Smooth muscle cell (in vitro differentiated cells): ENCODE data around the gene LYPD8. TPM values are rescaled to one million over a fixed set of nuclear protein-coding genes. Genes with fewer than 3 reads are reported as not detected.

ENCODE experiments used
- DNase-seq: peaks from one replicate; lab custom pipeline; 2025; ENCODE audit not compliant: unreplicated experiment; lab: John Stamatoyannopoulos, UW
- H2AFZ ChIP-seq: fragments of 200-600 bp; sonication (generic); 2 replicates; pipeline ENCODE4 v1.6.0; 2016; ENCODE audit warnings: antibody characterized with exemption, low read depth, mild to moderate bottlenecking
- H3F3A ChIP-seq: fragments of 200-600 bp; sonication (generic); 2 replicates; pipeline ENCODE4 v1.6.0; 2017; ENCODE audit warnings: antibody characterized with exemption, low read depth
- H3K27ac ChIP-seq: fragments of 200-600 bp; sonication (generic); 2 replicates; pipeline ENCODE4 v1.5.1; 2016; ENCODE audit warnings: low read depth, mild to moderate bottlenecking
- H3K27me3 ChIP-seq: fragments of 200-600 bp; sonication (generic); 2 replicates; pipeline ENCODE4 v1.6.1; 2016; ENCODE audit warnings: low read depth, mild to moderate bottlenecking
- H3K36me3 ChIP-seq: fragments of 200-600 bp; sonication (generic); 2 replicates; pipeline ENCODE4 v1.5.1; 2016; ENCODE audit warnings: low read depth
- H3K4me1 ChIP-seq: fragments of 200-600 bp; sonication (generic); 2 replicates; pipeline ENCODE4 v1.5.1; 2016; ENCODE audit warnings: low read depth
- H3K4me2 ChIP-seq: fragments of 200-600 bp; sonication (generic); 2 replicates; pipeline ENCODE4 v1.6.0; 2016; ENCODE audit warnings: mild to moderate bottlenecking
- H3K4me3 ChIP-seq: fragments of 200-600 bp; sonication (generic); 2 replicates; pipeline ENCODE4 v1.5.1; 2016; ENCODE audit warnings: mild to moderate bottlenecking
- H3K79me2 ChIP-seq: fragments of 200-600 bp; sonication (generic); 2 replicates; pipeline ENCODE4 v1.6.0; 2016; ENCODE audit warnings: low read depth, mild to moderate bottlenecking
- H3K9ac ChIP-seq: fragments of 200-600 bp; sonication (generic); 2 replicates; pipeline ENCODE4 v1.6.0; 2016; ENCODE audit warnings: low read depth
- H3K9me3 ChIP-seq: fragments of 200-600 bp; sonication (generic); replicated peaks from 2 replicates; pipeline ENCODE4 v1.5.1; 2016; ENCODE audit warnings: low read depth
- H4K20me1 ChIP-seq: fragments of 200-600 bp; sonication (generic); 2 replicates; pipeline ENCODE4 v1.6.0; 2016; ENCODE audit warnings: low read depth
- CTCF ChIP-seq: fragments of 200-600 bp; sonication (generic); IDR thresholded peaks from 2 replicates; pipeline ENCODE4 v1.5.1; 2017; ENCODE audit warnings: borderline replicate concordance, mild to moderate bottlenecking, antibody characterized with exemption; ENCODE audit not compliant: insufficient read depth, poor library complexity, severe bottlenecking
- WGBS: methylation state at CpG from one replicate; pipeline ENCODE4 v1.1.7; 2016; ENCODE audit warnings: low lambda C conversion rate; 5-methylcytosine and 5-hydroxymethylcytosine counted together
- polyA plus RNA-seq: library from polyadenylated mRNA; unstranded; fragments of >200 nt; fragmentation: Nextera tagmentation; extraction: Ambion mirVana; gene quantifications from 2 replicates; pipeline ENCODE4 v1.2.1, GENCODE V29; 2016
- total RNA-seq: library from RNA; depleted of rRNA; stranded (reverse); fragments of >200 nt; gene quantifications from 2 replicates; pipeline ENCODE4 v1.2.3, GENCODE V29; 2014

The LYPD8 gene
- total and polyA plus RNA-seq, 2 experiments from 2014 or later, result not detected

GRCh38 chr1:248756636-248757035, 1.1 kb upstream of the LYPD8 start:
- no peaks in the 10 kb centered on the region for H3K4me1 ChIP-seq
- no peaks in the 10 kb centered on the region for H3K36me3 ChIP-seq
- H3K27me3 ChIP-seq, result no peaks in the 10 kb centered on the region
- no peak overlapping the region for H3K4me2 ChIP-seq
- no peak for DNase-seq
- H3K79me2 ChIP-seq, result no peaks in the 10 kb centered on the region
- no peaks in the 10 kb centered on the region for H3F3A ChIP-seq
- no peak overlapping the region for H2AFZ ChIP-seq
- no peak overlapping the region for H3K9ac ChIP-seq
- WGBS, result 64% methylated on average over 5 of the region's 5 CpGs
- H3K9me3 ChIP-seq, result peaks cover 7% of the 10 kb centered on the region
- H3K27ac ChIP-seq, result no peak overlapping the region
- H3K4me3 ChIP-seq, result no peak overlapping the region
- H4K20me1 ChIP-seq, result no peaks in the 10 kb centered on the region
- no peak for TF ChIP-seq CTCF

- Histone ChIP-seq H4K20me1 (no peaks in the 10 kb centered on the region), H3K9ac (no peak overlapping the region), H3K27me3 (no peaks in the 10 kb centered on the region), H3K79me2 (no peaks in the 10 kb centered on the region), H3F3A (no peaks in the 10 kb centered on the region), H3K4me1 (no peaks in the 10 kb centered on the region), H3K4me2 (no peak overlapping the region), H3K9me3 (peaks cover 4% of the 10 kb centered on the region), H3K4me3 (no peak overlapping the region), H2AFZ (no peak overlapping the region), H3K27ac (no peak overlapping the region), H3K36me3 (no peaks in the 10 kb centered on the region)
- WGBS, result 78% methylated on average over 4 of the region's 4 CpGs
- TF ChIP-seq CTCF, result no peak
- DNase-seq, result no peak
Measured at GRCh38 chr1:248756151-248756550, 592 bp upstream of the LYPD8 start.

GRCh38 chr1:248753708-248754280, 1.8 kb downstream of the LYPD8 start:
- Histone ChIP-seq H3K4me2 (no peak overlapping the region), H3K9ac (no peak overlapping the region), H2AFZ (no peak overlapping the region), H3K4me3 (no peak overlapping the region), H3K27ac (no peak overlapping the region), H3K4me1 (no peaks in the 10 kb centered on the region), H3K9me3 (no peaks in the 10 kb centered on the region), H3K79me2 (no peaks in the 10 kb centered on the region), H4K20me1 (no peaks in the 10 kb centered on the region), H3K36me3 (no peaks in the 10 kb centered on the region), H3K27me3 (no peaks in the 10 kb centered on the region), H3F3A (no peaks in the 10 kb centered on the region)
- DNase-seq, result no peak
- WGBS, result 100% methylated on average over 2 of the region's 2 CpGs
- TF ChIP-seq CTCF, result no peak

GRCh38 chr1:248753029-248753594, 2.4 kb downstream of the LYPD8 start:
- DNase-seq, result no peak
- Histone ChIP-seq H2AFZ (no peak overlapping the region), H4K20me1 (no peaks in the 10 kb centered on the region), H3K4me3 (no peak overlapping the region), H3K79me2 (no peaks in the 10 kb centered on the region), H3K9me3 (no peaks in the 10 kb centered on the region), H3K27me3 (no peaks in the 10 kb centered on the region), H3K9ac (no peak overlapping the region), H3K27ac (no peak overlapping the region), H3K4me2 (no peak overlapping the region), H3K36me3 (no peaks in the 10 kb centered on the region), H3K4me1 (no peaks in the 10 kb centered on the region), H3F3A (no peaks in the 10 kb centered on the region)
- WGBS, result 100% methylated on average over 1 of the region's 1 CpG
- TF ChIP-seq CTCF, result no peak
